Measurements from ENCODE around the gene SLC44A5. TPM values are rescaled to one million over a fixed set of nuclear protein-coding genes. Genes with fewer than 3 reads are reported as not detected.

Gene SLC44A5
- total and polyA plus RNA-seq, 4 donors = 0.13 to 1.1 (median 0.22) TPM

GRCh38 chr1:75423136-75423535, 187.8 kb downstream of the SLC44A5 start (continued):
- TF ChIP-seq, protein P1, sequence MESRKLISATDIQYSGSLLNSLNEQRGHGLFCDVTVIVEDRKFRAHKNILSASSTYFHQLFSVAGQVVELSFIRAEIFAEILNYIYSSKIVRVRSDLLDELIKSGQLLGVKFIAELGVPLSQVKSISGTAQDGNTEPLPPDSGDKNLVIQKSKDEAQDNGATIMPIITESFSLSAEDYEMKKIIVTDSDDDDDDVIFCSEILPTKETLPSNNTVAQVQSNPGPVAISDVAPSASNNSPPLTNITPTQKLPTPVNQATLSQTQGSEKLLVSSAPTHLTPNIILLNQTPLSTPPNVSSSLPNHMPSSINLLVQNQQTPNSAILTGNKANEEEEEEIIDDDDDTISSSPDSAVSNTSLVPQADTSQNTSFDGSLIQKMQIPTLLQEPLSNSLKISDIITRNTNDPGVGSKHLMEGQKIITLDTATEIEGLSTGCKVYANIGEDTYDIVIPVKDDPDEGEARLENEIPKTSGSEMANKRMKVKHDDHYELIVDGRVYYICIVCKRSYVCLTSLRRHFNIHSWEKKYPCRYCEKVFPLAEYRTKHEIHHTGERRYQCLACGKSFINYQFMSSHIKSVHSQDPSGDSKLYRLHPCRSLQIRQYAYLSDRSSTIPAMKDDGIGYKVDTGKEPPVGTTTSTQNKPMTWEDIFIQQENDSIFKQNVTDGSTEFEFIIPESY (IDR thresholded peaks at IDR 0.05) = no peak

- Histone ChIP-seq H3K27me3 (ENCODE audit: control insufficient read depth in 4 of 4, insufficient read depth in 4 of 4, low read length in 3 of 4) (no peaks in the 10 kb centered on the region), H3K36me3 (ENCODE audit: control insufficient read depth in 4 of 4, insufficient read depth in 3 of 4, low read depth in 1 of 4, low read length in 3 of 4) (no peaks in the 10 kb centered on the region)
- WGBS = 72% methylated on average over 1 of the region's 1 CpG
Observed at GRCh38 chr1:75421371-75421770, 189.5 kb downstream of the SLC44A5 start.

GRCh38 chr1:75415187-75415586, 195.7 kb downstream of the SLC44A5 start:
- no peak for DNase-seq (ENCODE audit: low spot score)
- WGBS = 71% methylated on average over 3 of the region's 3 CpGs
- Histone ChIP-seq H3K4me1 (ENCODE audit: control insufficient read depth in 4 of 4, insufficient read depth in 4 of 4, low read length in 3 of 4) (no peaks in the 10 kb centered on the region), H3K9me3 (ENCODE audit: control insufficient read depth in 4 of 4, low read length in 3 of 4) (peaks cover 0 to 1% (median 0%) of the 10 kb centered on the region in 4 donors), H3K27me3 (ENCODE audit: control insufficient read depth in 4 of 4, insufficient read depth in 4 of 4, low read length in 3 of 4) (no peaks in the 10 kb centered on the region), H3K9ac (ENCODE audit: low read depth in 1 of 2, low read length in 2 of 2) (no peak overlapping the region), H3K36me3 (ENCODE audit: control insufficient read depth in 4 of 4, insufficient read depth in 3 of 4, low read depth in 1 of 4, low read length in 3 of 4) (no peaks in the 10 kb centered on the region), H3K4me3 (ENCODE audit: low read depth in 1 of 3, low read length in 3 of 3) (no peak overlapping the region), H3K27ac (ENCODE audit: low read depth in 1 of 2, low read length in 2 of 2) (no peak overlapping the region)
- no peak for TF ChIP-seq FOXA1 (IDR thresholded peaks at IDR 0.05)
- TF ChIP-seq MAX (IDR thresholded peaks at IDR 0.05) = no peak
- TF ChIP-seq, protein P2, sequence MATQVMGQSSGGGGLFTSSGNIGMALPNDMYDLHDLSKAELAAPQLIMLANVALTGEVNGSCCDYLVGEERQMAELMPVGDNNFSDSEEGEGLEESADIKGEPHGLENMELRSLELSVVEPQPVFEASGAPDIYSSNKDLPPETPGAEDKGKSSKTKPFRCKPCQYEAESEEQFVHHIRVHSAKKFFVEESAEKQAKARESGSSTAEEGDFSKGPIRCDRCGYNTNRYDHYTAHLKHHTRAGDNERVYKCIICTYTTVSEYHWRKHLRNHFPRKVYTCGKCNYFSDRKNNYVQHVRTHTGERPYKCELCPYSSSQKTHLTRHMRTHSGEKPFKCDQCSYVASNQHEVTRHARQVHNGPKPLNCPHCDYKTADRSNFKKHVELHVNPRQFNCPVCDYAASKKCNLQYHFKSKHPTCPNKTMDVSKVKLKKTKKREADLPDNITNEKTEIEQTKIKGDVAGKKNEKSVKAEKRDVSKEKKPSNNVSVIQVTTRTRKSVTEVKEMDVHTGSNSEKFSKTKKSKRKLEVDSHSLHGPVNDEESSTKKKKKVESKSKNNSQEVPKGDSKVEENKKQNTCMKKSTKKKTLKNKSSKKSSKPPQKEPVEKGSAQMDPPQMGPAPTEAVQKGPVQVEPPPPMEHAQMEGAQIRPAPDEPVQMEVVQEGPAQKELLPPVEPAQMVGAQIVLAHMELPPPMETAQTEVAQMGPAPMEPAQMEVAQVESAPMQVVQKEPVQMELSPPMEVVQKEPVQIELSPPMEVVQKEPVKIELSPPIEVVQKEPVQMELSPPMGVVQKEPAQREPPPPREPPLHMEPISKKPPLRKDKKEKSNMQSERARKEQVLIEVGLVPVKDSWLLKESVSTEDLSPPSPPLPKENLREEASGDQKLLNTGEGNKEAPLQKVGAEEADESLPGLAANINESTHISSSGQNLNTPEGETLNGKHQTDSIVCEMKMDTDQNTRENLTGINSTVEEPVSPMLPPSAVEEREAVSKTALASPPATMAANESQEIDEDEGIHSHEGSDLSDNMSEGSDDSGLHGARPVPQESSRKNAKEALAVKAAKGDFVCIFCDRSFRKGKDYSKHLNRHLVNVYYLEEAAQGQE (IDR thresholded peaks at IDR 0.05) = no peak
- TF ChIP-seq NR2F2 (IDR thresholded peaks at IDR 0.05) = no peak
- no peak for TF ChIP-seq RXRA (IDR thresholded peaks at IDR 0.05)
- no peak for TF ChIP-seq YY1 (IDR thresholded peaks at IDR 0.05)
- no peak for TF ChIP-seq FOXA2 (IDR thresholded peaks at IDR 0.05)
- TF ChIP-seq HNF4A (conservative IDR thresholded peaks at IDR 0.05) = no peak
- no peak for TF ChIP-seq JUND (IDR thresholded peaks at IDR 0.05)

More at GRCh38 chr1:75421371-75421770, 189.5 kb downstream of the SLC44A5 start:
- Histone ChIP-seq H3K4me3 (ENCODE audit: low read depth in 1 of 3, low read length in 3 of 3) (no peak overlapping the region), H3K4me1 (ENCODE audit: control insufficient read depth in 4 of 4, insufficient read depth in 4 of 4, low read length in 3 of 4) (no peaks in the 10 kb centered on the region), H3K9me3 (ENCODE audit: control insufficient read depth in 4 of 4, low read length in 3 of 4) (peaks cover 0 to 1% (median 0%) of the 10 kb centered on the region in 4 donors), H3K9ac (ENCODE audit: low read depth in 1 of 2, low read length in 2 of 2) (no peak overlapping the region), H3K27ac (ENCODE audit: low read depth in 1 of 2, low read length in 2 of 2) (no peak overlapping the region)
- DNase-seq (ENCODE audit: low spot score) = no peak
- no peak for TF ChIP-seq HNF4G (IDR thresholded peaks at IDR 0.05)
- no peak for TF ChIP-seq JUND (IDR thresholded peaks at IDR 0.05)
- no peak for TF ChIP-seq SP1 (IDR thresholded peaks at IDR 0.05)
- TF ChIP-seq, protein P2 (IDR thresholded peaks at IDR 0.05) = no peak
- TF ChIP-seq EGR1 (IDR thresholded peaks at IDR 0.05; ENCODE audit: low read depth in 2 of 2) = no peak
- no peak for TF ChIP-seq MAX (IDR thresholded peaks at IDR 0.05)
- no peak for TF ChIP-seq GABPA (IDR thresholded peaks at IDR 0.05 in 1 of 2, conservative IDR thresholded peaks at IDR 0.05 in 1 of 2)
- no peak for TF ChIP-seq FOXA1 (IDR thresholded peaks at IDR 0.05)
- TF ChIP-seq YY1 (IDR thresholded peaks at IDR 0.05) = no peak
- TF ChIP-seq HNF4A (conservative IDR thresholded peaks at IDR 0.05) = no peak
